ENCODE results near the gene SH3PXD2A.

- TF ChIP-seq POLR2A (IDR thresholded peaks at IDR 0.05; ENCODE audit: low read depth, low read length) (no peak), POLR2AphosphoS5 (IDR thresholded peaks at IDR 0.05; ENCODE audit: low read depth, low read length) (no peak), TAF1 (IDR thresholded peaks at IDR 0.05; ENCODE audit: low read depth, low read length) (no peak), SPI1 (IDR thresholded peaks at IDR 0.05; ENCODE audit: low read depth, low read length) (no peak), POU2F2 (IDR thresholded peaks at IDR 0.05; ENCODE audit: low read depth, low read length) (no peak), PAX5 (IDR thresholded peaks at IDR 0.05; ENCODE audit: insufficient read depth, low read length, severe bottlenecking) (no peak)
These were observed 237.6 kb downstream of the SH3PXD2A start for GRCh38 chr10:103617602-103618385.

Measured in GM12891 (cell line).